T-cell (primary cell): ENCODE results near the gene SUFU. TPM values are rescaled to one million over a fixed set of nuclear protein-coding genes. Genes with fewer than 3 reads are reported as not detected.

Experiments used
- ATAC-seq, 4 experiments: fragments of 200-7000 bp in 3 of 4; fragments of 150-1000 bp in 1 of 4; cut with Tn5 transposase; replicated peaks in 1 of 4; 1 replicate in 3 of 4; 2 replicates in 1 of 4; pipeline ENCODE4 v1.10.0; 2021; ENCODE audit warnings: moderate library complexity in 3 of 4, mild to moderate bottlenecking in 2 of 4, moderate number of reproducible peaks in 1 of 4
- CTCF ChIA-PET, 2 donors: fragments of 300-600 bp; sonication (Branson Sonifier 250); formaldehyde crosslinking; loops; one replicate each; lab custom pipeline; 2022; ENCODE audit warnings: antibody characterized with exemption in 2 of 2; lab: Charles Lee
- POLR2A ChIA-PET, 2 donors: fragments of 300-600 bp; sonication (Branson Sonifier 250); formaldehyde crosslinking; loops; one replicate each; lab custom pipeline; 2022; ENCODE audit warnings: antibody characterized with exemption in 2 of 2; lab: Charles Lee
- DNase-seq, 35 experiments: peaks; one replicate each; pipeline versions ENCODE4 v3.0.0 to v3.0.0-alpha.2; 2013 to 2023
- H3K27ac ChIP-seq: one replicate; pipeline ENCODE4 v1.5.1; 2013; ENCODE audit warnings: low read length
- H3K27me3 ChIP-seq, 2 experiments: replicated peaks in 1 of 2; 1 replicate in 1 of 2; 2 replicates in 1 of 2; pipeline versions ENCODE4 v1.6.1 to v1.7.0; 2013; ENCODE audit warnings: low read length in 1 of 2, mixed read lengths in 1 of 2; ENCODE audit not compliant: control insufficient read depth in 2 of 2, insufficient read depth in 2 of 2; ENCODE audit errors: extremely low read depth in 1 of 2
- H3K36me3 ChIP-seq, 2 donors: 1 replicate in 1 of 2; 2 replicates in 1 of 2; pipeline versions ENCODE4 v1.6.1 to v1.7.0; 2013; ENCODE audit warnings: low read length in 1 of 2; ENCODE audit not compliant: control insufficient read depth in 2 of 2, insufficient read depth in 1 of 2; ENCODE audit errors: extremely low read depth in 1 of 2
- H3K4me1 ChIP-seq, 2 experiments: 1 replicate in 1 of 2; 2 replicates in 1 of 2; pipeline versions ENCODE4 v1.6.1 to v1.7.0; 2013; ENCODE audit warnings: low read length in 2 of 2, mixed read lengths in 1 of 2; ENCODE audit not compliant: insufficient read depth in 2 of 2, control insufficient read depth in 1 of 2; ENCODE audit errors: extremely low read depth in 1 of 2
- H3K4me3 ChIP-seq, 2 donors: 1 replicate in 1 of 2; 2 replicates in 1 of 2; pipeline versions ENCODE4 v1.5.1 to v1.7.0; 2013; ENCODE audit warnings: mild to moderate bottlenecking in 2 of 2, low read length in 1 of 2, moderate library complexity in 1 of 2; ENCODE audit not compliant: control insufficient read depth in 1 of 2; ENCODE audit errors: extremely low read depth in 1 of 2
- H3K9me3 ChIP-seq: 2 replicates; pipeline ENCODE4 v1.7.0; 2013
- H3K27ac Mint-ChIP-seq, 2 donors: one replicate each; pipeline ENCODE4 v1.8.0; 2020 to 2021; ENCODE audit warnings: mild to moderate bottlenecking in 2 of 2, mixed read lengths in 2 of 2
- H3K27me3 Mint-ChIP-seq, 2 donors: one replicate each; pipeline ENCODE4 v1.8.0; 2021 to 2022; ENCODE audit warnings: mixed read lengths in 2 of 2
- H3K36me3 Mint-ChIP-seq: one replicate; pipeline ENCODE4 v1.8.0; 2021; ENCODE audit warnings: mixed read lengths
- H3K4me1 Mint-ChIP-seq, 3 donors: one replicate each; pipeline ENCODE4 v1.8.0; 2020 to 2022; ENCODE audit warnings: mixed read lengths in 3 of 3, mild to moderate bottlenecking in 1 of 3
- H3K4me3 Mint-ChIP-seq, 3 donors: one replicate each; pipeline ENCODE4 v1.8.0; 2020 to 2022; ENCODE audit warnings: mild to moderate bottlenecking in 3 of 3, mixed read lengths in 3 of 3, moderate library complexity in 3 of 3
- H3K9me3 Mint-ChIP-seq, 3 donors: one replicate each; pipeline ENCODE4 v1.8.0; 2020 to 2022; ENCODE audit warnings: mixed read lengths in 3 of 3
- WGBS: methylation state at CpG from one replicate; pipeline ENCODE4 v1.1.5; 2013; ENCODE audit warnings: missing lambda C conversion rate; ENCODE audit not compliant: insufficient coverage; 5-methylcytosine and 5-hydroxymethylcytosine counted together
- total RNA-seq, 35 experiments: library from RNA in 6 of 35; stranded (reverse) in 6 of 35; fragments of 120-200 nt in 1 of 35; gene quantifications; one replicate each; pipeline versions ENCODE4 v1.2.1 to v1.2.4 and lab custom pipeline; 2013 to 2026

SUFU gene
- total RNA-seq, 5 donors from 2014 or later (not counting 1 experiment from before 2014, with no cell fraction given): 13.2 to 16.4 (median 15.4) TPM

GRCh38 chr10:102501201-102502028 is 2.4 kb upstream of the SUFU start:
- Histone ChIP-seq H3K4me3 (peak overlapping the region; percentile 73 to 100), H3K9me3 (no peaks in the 10 kb centered on the region), H3K4me1 (peaks cover 24 to 35% of the 10 kb centered on the region in 2 experiments), H3K27me3 (no peaks in the 10 kb centered on the region), H3K36me3 (peaks cover 0 to 7% of the 10 kb centered on the region in 2 donors), H3K27ac (peak overlapping the region; percentile 61)
- no peaks in the 10 kb centered on the region for H3K36me3 Mint-ChIP-seq
- ChIA-PET POLR2A (interaction anchor here in 1 of 2 donors (0.6 to 1.0 kb wide), 2 partner anchors 9 to 82 kb away, joined by 3 to 8 read pairs; no protein-coding TSS in a partner anchor), CTCF (interaction anchor here in 1 of 2 donors (0.5 to 4.9 kb wide), 5 partner anchors 10 to 191 kb away, joined by 3 to 48 read pairs (median 4); no protein-coding TSS in a partner anchor)
- H3K27ac Mint-ChIP-seq: no peak overlapping the region
- 1% methylated on average over 19 of the region's 23 CpGs for WGBS
- no peaks in the 10 kb centered on the region for H3K9me3 Mint-ChIP-seq
- peaks cover 41 to 52% (median 44%) of the 10 kb centered on the region in 3 donors for H3K4me1 Mint-ChIP-seq
- H3K27me3 Mint-ChIP-seq: no peaks in the 10 kb centered on the region
- no peak for ATAC-seq
- DNase-seq: no peak
- H3K4me3 Mint-ChIP-seq: no peak overlapping the region

- DNase-seq: peak; percentile 96 to 99 (median 98)
- Histone ChIP-seq H3K9me3 (no peaks in the 10 kb centered on the region), H3K27me3 (no peaks in the 10 kb centered on the region), H3K4me1 (peaks cover 24 to 35% of the 10 kb centered on the region in 2 experiments), H3K27ac (peak overlapping the region; percentile 78), H3K4me3 (peak overlapping the region; percentile 73 to 100), H3K36me3 (peaks cover 3 to 9% of the 10 kb centered on the region in 2 donors)
- ChIA-PET CTCF (interaction anchor here in 1 of 2 donors (0.6 to 4.9 kb wide), 17 partner anchors 10 to 416 kb away, joined by 3 to 48 read pairs (median 4); partner anchors contain the start of genes ARL3, CNNM2, GBF1 and NFKB2), POLR2A (interaction anchor here in 1 of 2 donors (1.0 kb wide), 3 partner anchors 41 to 108 kb away, joined by 3 to 7 read pairs (median 5); partner anchors contain the start of gene NFKB2)
- Mint-ChIP-seq H3K27me3 (no peaks in the 10 kb centered on the region), H3K36me3 (peaks cover under 1% of the 10 kb centered on the region), H3K4me3 (no peak overlapping the region), H3K9me3 (no peaks in the 10 kb centered on the region), H3K4me1 (peaks cover 38 to 54% (median 49%) of the 10 kb centered on the region in 3 donors), H3K27ac (no peak overlapping the region)
- ATAC-seq: peak; percentile 75 to 79 (median 76)
- whole genome bisulfite sequencing: 0% methylated on average over 8 of the region's 19 CpGs
Observed at GRCh38 chr10:102502029-102502336, 1.8 kb upstream of the SUFU start.

GRCh38 chr10:102502337-102503151 is 1.2 kb upstream of the SUFU start, which contains the start of gene ACTR1A:
TSS of gene ACTR1A (minus strand) at chr10:102502712. CDS start at chr10:102502647, 65 bp downstream.
- under 1% methylated on average over 30 of the region's 42 CpGs for WGBS
- Mint-ChIP-seq H3K9me3 (no peaks in the 10 kb centered on the region), H3K4me1 (peaks cover 43 to 51% (median 50%) of the 10 kb centered on the region in 3 donors), H3K27ac (peak within 1 kb of the TSS in 1 of 2 donors; percentile 75), H3K36me3 (peaks cover 3% of the 10 kb centered on the region), H3K4me3 (no peak within 1 kb of the TSS), H3K27me3 (no peaks in the 10 kb centered on the region)
- ChIA-PET CTCF (interaction anchor here (0.5 to 4.9 kb wide), 19 partner anchors 9 to 415 kb away, joined by 3 to 48 read pairs (median 4); partner anchors contain the start of genes ARL3 (in 1 of the 2), CNNM2 (in 1 of the 2), GBF1 (in 1 of the 2) and NFKB2 (in 1 of the 2)), POLR2A (interaction anchor here (0.6 to 1.0 kb wide), 5 partner anchors 42 to 255 kb away, joined by 3 to 7 read pairs (median 3); partner anchors contain the start of gene NFKB2 (in 1 of the 2))
- peak; percentile 87 to 97 (median 93) for DNase-seq
- H3K9me3 ChIP-seq: no peaks in the 10 kb centered on the region
- H3K36me3 ChIP-seq: peaks cover 4 to 11% of the 10 kb centered on the region in 2 donors
- H3K4me1 ChIP-seq: peaks cover 24 to 35% of the 10 kb centered on the region in 2 experiments
- peak within 1 kb of the TSS; percentile 73 to 100 for H3K4me3 ChIP-seq
- ATAC-seq: peak; percentile 64 to 66 (median 64)
- peak within 1 kb of the TSS; percentile 78 for H3K27ac ChIP-seq
- H3K27me3 ChIP-seq: no peaks in the 10 kb centered on the region

GRCh38 chr10:102504179-102504975 is 605 bp downstream of the SUFU start:
- H3K4me3 ChIP-seq: peak overlapping the region; percentile 87 to 88
- Mint-ChIP-seq H3K9me3 (no peaks in the 10 kb centered on the region), H3K36me3 (peaks cover 3% of the 10 kb centered on the region), H3K27me3 (no peaks in the 10 kb centered on the region), H3K27ac (peak overlapping the region; percentile 77 to 80), H3K4me1 (peaks cover 33 to 41% (median 40%) of the 10 kb centered on the region in 3 donors), H3K4me3 (no peak overlapping the region)
- CTCF ChIA-PET: interaction anchor here (0.6 to 4.9 kb wide), 16 partner anchors 12 to 912 kb away, joined by 3 to 48 read pairs (median 4); partner anchors contain the start of genes ARL3 (in 1 of the 2), C10orf95 (in 1 of the 2), GBF1 (in 1 of the 2) and NFKB2 (in 1 of the 2)
- peaks cover 4 to 23% of the 10 kb centered on the region in 2 donors for H3K36me3 ChIP-seq
- ATAC-seq (no peak), DNase-seq (peak in 15 of 35 experiments; percentile 1 to 51 (median 10))
- H3K4me1 ChIP-seq: peaks cover 24 to 30% of the 10 kb centered on the region in 2 experiments
- H3K9me3 ChIP-seq: no peaks in the 10 kb centered on the region
- WGBS: under 1% methylated on average over 43 of the region's 47 CpGs
- H3K27me3 ChIP-seq: no peaks in the 10 kb centered on the region
- POLR2A ChIA-PET: no interaction called here
- H3K27ac ChIP-seq: peak overlapping the region; percentile 56

- Histone ChIP-seq H3K27me3 (no peaks in the 10 kb centered on the region), H3K27ac (peak overlapping the region; percentile 56), H3K4me1 (peaks cover 20 to 30% of the 10 kb centered on the region in 2 experiments), H3K4me3 (peak overlapping the region; percentile 87 to 88), H3K36me3 (peaks cover 4 to 27% of the 10 kb centered on the region in 2 donors), H3K9me3 (no peaks in the 10 kb centered on the region)
- CTCF ChIA-PET: interaction anchor here (0.6 to 4.9 kb wide), 10 partner anchors 11 to 382 kb away, joined by 3 to 48 read pairs (median 4); partner anchors contain the start of genes ARL3 (in 1 of the 2), GBF1 (in 1 of the 2), SFXN2 (in 1 of the 2) and TRIM8 (in 1 of the 2)
- ATAC-seq (no peak), DNase-seq (no peak)
- Mint-ChIP-seq H3K27me3 (no peaks in the 10 kb centered on the region), H3K4me1 (peaks cover 32 to 38% (median 35%) of the 10 kb centered on the region in 3 donors), H3K27ac (peak overlapping the region; percentile 77 to 80), H3K4me3 (no peak overlapping the region), H3K36me3 (peaks cover 3% of the 10 kb centered on the region), H3K9me3 (no peaks in the 10 kb centered on the region)
- POLR2A ChIA-PET: no interaction called here
- 20% methylated on average over 2 of the region's 5 CpGs for WGBS
Observed at GRCh38 chr10:102504976-102505300, 1.2 kb downstream of the SUFU start.
